ENCODE data around the gene ZC3H12A.
A peak's percentile ranks its signal among the peaks of the same experiment; 100 is the strongest.

The ZC3H12A gene

DNA sequence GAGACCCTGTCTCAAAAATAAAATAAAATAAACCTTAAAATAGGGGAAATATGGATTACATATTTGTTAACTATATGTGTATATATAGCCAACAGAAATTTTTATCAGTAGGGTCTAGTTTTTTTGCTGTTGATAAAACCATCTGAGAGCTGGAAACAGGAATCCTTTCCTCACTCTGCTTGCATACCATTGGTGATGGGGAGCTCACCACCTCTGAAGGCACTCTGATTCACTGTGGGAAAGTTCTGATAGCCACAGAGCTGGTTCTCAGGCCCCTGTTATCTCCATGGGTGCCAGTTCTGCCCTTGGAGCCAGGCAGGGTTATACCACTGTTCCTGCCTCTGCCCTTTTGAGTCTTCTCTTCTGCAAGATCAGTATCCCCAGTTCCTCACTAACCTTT is 17.8 kb upstream of the ZC3H12A start:
- DNase-seq = no peak

DNA sequence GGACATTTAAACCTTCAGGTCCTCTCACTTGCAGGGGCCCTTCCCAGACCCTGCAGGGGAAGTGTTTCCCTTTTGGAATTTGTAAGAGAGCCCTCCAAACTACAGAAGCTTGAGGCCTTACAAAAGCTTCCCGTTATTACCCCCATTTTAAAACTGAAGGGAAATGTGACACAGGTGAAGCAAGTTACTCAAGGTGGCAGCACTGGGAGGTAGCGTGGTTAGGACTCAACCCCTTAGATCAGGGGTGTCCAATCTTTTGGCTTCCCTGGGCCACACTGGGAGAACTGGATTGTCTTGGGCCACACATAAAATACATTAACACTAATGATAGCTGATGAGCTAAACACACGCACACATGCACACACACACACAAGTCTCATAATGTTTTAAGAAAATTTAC is 15.8 kb upstream of the ZC3H12A start:
- DNase-seq = no peak

DNA sequence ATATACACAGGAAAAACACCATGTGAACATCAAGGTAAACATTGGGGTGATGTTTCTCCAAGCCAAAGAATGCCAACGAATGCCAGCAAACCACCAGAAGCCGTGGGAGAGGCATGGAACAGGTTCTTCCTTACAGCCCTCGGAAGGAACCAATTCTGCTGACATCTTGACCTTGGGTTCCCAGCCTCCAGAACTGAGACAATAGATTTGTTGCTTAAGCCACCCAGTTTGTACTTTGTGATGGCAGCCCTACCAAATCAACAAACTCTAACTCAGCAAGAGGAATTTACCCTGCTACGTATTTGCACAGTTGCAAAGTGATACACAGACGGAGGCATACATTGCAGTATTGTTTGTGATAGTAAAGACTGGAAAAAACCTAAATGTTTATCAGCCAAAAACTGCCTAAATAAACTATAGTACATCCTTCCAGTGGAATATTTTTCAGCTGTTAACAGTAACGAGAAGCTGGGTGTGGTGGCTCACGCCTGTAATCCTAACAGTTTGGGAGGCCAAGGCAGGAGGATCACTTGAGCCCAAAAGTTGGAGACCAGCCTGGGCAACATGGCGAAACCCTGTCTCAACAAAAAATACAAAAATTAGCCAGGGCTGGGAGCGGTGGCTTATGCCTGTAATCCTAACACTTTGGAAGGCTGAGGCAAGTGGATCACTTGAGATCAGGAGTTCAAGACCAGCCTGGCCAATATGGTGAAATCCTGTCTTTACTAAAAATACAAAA is 12.5 kb upstream of the ZC3H12A start:
- DNase-seq = no peak

DNA sequence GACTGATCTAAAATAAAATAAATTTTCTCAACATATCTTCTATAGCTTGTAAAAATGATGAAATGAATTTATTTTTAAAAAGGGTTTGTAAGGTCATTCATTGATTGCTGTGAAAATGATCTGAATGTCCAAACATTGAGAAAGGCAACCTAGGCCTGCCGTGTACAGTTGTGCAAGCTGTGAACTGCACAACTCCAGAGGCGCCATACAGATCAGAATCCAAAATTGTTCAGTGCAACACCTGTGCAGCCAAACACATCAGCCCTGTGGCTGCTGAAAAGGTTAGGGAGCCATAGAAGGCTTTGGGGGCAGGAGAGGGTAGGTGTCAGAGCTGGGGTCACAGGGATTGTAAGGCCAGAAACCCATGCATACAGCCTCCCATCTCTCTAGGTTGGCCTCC is 9.9 kb upstream of the ZC3H12A start:
- no peak for DNase-seq

DNA sequence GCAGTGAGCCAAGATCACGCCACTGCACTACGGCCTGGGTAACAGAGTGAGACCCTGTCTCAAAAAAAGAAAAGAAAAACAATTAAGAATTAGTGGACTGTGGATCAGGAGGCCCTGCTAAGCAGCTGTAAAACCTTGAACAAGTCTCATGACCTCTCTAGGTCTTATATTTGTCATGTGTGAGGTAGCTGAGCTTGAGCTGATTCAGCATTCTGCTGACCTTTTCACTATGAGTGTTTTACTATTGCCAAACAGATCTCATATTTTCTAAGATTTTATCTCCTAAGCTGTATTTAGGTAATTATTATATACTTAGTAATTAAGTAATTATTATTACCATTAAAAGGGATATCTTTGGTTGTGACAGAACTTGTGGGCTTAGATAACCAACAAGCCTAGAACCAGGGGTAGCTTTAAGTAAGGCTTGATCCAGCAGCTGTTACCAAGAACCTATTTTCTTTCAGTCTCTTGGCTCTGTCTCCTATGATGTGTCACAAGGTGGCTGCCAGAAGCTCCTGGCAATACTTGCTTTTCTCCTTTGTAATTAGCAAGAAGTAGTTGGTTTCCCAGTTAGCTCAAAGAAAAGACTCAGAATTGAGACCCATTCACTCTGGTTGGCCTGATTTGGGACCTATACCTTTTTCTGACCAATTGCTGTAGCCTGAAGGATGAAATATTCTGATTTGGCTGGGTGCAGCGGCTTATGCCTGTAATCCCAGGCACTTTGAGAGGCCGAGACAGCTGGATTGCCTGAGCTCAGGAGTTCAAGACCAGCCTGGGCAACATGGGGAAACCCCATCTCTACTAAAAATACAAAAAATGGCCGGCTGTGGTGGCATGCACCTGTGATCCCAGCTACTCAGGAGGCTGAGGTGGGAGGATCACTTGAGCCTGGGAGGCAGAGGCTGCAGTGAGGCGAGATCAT is 8.5 kb upstream of the ZC3H12A start:
- no peak for DNase-seq

DNA sequence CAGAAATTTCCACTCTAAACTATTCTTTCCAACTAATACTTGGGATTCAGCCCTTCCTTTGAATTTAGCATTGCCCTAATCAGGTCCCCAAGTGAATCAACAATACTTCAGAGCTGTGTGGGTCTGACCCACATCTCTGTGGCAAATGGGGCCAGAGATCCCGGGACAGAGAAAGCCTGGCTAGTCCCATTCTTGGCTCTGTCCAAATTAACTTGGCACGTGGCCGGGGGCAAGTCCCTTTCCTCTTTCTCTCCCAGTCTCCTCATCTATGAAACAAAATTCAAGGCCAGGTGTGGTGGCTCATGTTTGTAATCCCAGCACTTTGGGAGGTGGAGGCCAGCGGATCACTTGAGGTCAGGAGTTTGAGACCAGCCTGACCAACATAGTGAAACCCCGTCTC is 6.3 kb upstream of the ZC3H12A start:
- DNase-seq = no peak

DNA sequence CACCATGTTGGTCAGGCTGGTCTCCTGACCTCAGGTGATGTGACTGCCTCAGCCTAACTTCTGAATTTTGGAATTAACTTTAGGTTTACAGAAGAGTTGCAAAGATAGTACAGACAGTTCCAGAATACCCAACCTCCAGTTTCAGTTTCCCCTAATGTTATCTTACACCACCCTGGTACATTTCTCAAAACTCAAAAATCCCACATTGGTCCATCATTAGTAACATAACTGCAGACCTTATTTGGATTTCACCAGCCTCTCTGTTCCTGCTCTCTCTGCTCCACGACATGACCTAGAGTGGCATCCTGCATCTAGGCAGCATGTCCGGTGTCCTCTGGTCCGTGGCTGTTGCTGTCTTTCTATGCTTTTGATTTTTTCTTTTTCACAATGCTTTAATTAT is 5.0 kb upstream of the ZC3H12A start:
- DNase-seq = no peak

DNA sequence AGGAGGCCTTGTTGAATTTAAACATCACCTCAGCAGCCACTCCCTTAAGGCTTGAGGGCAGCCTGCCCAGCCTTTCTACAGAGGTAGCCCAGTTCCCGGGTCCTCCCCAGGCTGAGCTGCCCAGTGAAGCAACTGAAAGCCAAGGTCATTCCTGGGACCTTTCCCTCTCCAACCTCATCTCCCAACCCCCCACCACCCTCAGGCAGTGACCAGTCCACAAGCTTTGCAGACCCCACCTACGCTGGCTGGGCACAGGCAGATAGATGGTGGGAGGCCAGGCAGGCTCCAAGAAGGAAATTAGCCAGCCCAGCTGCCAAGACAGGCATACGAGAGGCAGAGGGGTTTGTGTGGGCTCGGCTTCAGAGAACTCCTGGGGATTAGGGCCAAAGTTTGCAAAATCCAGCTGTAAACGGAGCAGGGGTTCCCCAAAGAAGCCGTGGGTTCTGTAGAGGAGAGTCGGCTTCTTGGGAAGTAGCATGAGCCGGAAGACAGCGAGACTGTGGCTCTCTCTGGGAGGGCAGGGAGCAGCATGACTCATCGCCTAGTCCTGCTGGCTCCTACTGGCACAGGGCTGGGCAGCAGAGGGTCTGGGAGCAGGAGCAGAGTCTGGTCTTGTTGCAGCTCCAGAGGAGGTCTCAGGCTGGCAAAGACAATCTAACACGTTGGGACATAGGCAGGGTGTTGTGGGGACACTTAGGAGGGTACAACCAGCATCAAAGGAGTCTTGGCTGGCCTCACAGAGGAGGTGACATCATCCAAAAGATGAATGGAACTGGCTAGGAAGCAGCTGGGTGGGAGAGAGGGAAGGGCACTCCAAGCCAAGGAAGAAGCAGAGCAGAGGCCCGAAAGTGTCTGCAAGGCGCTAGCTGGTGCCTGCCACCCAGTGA is 2.8 kb upstream of the ZC3H12A start:
- DNase-seq = peak; percentile 74 to 84

DNA sequence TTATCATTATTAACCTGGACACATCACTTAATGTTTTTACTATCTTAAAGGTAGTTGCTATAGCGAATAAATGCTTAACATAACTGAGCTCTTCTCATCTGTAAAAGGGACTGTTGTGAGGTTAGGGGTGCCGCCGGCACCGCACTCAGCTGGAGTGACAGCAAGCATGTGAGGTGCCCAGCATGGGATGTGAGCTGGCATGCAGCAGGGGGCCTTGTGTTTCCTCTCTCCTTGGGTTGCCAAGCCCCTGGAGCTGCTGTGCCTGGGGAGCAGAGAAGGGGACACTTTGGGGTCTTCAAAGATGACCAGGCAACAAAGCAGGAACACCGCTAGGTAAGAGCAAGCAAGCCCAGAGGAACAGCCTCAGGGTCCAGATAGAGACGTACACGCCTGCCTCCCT is 2.1 kb upstream of the ZC3H12A start:
- DNase-seq = no peak

DNA sequence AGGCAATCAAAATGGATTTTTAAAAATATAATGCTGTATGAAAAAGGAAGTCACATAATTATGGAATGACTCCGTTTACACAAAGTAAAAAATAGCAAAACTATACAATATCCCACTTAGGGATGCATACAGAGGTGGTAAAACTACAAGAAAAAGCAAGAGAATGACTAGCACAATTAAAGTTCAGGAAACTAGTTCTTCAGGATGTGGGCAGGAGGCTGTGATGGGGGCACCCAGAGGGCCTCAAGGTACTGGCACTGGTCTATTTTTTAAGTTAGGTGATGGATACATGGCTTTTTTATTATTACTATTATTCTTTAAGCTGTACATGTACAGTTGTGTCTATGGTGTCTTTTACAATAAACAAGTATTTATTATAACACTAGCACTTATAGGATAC is 1.4 kb upstream of the ZC3H12A start:
- DNase-seq = no peak

DNA sequence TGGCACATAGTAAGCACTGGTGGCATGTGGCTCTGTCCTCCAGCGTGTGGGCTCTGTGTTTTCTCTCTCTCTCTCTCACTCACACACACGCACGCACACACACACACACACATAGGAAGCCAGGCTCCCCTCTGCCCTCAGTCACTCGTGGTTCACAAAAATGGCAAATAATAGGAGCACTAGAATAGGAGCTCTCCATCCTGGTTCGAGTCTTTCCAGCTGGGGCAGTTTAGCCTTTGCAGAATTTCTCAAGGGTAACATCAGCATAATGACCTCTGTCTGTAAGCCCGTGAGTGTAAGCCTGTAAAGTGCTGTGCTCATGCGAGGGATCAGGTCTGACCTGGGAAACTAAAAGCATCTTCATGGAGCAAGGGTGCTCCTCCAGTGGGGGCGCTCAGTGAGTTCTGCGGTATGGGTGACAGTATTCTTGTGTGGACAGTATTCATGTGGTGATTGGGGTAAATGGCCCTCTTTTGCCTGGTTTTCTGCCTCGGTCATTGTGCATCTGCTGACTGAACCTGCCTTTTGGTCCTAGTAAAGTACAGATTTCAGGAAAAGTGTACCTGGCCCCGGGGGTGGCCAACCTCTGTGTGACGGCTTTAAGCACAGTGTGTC is 842 bp upstream of the ZC3H12A start:
- peak in 1 of 2 experiments; percentile 13 for DNase-seq

DNA sequence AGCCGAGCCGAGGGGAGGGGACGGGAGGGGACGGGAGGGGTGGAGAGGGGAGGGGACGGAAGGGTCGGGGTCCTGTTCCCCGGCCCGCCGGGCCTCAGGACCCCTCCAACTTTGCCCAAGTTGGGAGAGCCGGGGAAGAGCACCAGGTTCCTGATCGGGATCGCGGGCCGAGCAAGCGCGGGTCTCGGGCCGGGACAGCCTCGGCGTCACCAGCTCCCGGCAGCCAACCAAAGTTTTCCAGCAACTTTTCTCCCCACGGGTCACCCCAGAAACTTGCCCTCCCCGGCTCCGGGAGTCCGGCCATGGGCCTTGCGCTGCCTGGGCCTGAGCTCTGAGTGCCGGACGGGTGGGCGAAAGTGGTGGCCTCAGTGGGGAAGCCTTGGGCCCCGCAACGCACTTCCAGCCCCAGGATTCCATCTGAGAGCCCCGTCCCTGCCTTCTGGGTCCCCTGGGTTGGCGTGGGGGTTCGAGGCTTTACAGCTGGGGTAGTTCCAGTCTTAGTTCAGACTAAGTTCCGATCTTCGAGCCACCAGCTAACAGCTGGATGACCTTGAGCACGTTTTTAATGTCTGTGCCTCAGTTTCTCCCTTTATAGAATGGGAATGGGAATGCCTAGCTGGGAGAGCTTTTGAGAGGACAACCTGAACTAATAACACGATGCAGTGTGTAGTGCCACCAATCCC is 458 bp downstream of the ZC3H12A start:
- no peak for DNase-seq

DNA sequence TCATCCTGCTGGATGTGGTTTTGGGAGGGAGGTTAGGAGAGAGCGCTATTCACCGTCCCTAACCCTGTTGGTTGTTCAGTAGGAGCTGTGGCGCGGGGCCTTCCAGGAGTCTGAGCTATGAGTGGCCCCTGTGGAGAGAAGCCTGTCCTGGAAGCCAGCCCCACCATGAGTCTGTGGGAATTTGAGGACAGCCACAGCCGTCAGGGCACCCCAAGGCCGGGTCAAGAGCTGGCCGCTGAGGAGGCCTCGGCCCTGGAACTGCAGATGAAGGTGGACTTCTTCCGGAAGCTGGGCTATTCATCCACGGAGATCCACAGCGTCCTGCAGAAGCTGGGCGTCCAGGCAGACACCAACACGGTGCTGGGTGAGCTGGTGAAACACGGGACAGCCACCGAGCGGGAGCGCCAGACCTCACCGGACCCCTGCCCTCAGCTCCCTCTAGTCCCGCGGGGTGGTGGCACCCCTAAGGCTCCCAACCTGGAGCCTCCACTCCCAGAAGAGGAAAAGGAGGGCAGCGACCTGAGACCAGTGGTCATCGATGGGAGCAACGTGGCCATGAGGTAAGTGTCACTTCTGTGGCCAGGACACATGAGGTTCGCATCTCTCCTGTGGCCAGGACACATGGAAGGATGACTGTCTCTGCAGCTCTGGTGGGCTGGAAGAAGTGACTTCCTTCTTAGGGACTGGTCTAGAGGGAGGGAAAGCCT is 1.2 kb downstream of the ZC3H12A start:
- DNase-seq = no peak

DNA sequence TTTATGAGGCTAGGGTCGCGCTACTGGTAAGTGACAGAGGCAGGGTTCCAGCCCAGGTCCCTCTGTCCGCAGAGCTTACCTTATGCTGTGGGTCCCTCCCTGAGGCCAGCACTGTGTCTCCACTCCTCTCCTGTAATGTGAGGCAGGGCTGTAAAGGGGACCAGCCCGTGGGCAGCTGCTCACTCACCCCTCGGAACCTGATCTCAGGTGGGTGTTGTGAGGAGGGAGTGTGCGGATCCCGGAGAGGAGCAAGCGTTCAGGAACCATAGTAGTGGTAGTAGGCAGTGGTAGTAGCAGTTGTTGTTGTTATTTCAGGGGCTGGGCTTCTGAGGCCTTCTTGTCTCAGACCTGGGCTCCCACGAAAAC is 1.7 kb downstream of the ZC3H12A start:
- DNase-seq = no peak

DNA sequence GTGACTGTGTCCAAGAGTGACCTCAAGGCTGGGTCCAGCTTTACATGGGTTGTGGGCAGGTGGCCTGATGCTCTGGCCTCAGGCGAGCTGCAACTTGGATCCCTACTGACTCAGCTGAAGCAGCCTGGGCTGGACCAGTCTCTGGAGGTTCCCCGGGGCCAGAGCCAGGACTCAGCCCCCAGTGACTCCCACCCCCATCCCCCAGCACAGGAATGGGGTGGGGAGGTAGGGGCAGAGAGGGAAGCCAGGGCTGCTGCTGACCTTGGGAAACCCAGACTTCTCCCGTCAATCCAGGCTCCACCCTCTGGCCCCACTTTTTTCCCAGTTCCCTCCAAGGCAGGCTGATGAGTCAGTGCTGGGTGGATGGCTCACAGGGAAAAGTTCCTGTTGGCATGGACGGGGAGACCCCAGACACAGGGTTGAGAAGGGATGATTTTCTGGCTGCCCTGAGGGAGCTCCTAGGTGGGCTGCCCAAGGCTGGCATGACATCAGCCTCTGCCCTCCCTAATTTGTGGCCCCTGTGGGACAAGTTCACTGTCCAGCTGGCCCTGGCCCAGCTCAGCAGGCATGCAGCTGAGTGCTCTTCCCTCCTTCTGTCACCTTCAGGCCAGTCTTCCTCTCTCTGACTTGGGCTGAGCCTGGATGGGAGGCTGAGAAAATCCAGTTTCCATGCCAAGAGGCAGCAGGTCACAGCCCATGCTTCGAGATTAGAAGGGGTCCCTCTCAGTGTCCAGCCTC is 2.2 kb downstream of the ZC3H12A start:
- DNase-seq = peak in 1 of 2 experiments; percentile 38

DNA sequence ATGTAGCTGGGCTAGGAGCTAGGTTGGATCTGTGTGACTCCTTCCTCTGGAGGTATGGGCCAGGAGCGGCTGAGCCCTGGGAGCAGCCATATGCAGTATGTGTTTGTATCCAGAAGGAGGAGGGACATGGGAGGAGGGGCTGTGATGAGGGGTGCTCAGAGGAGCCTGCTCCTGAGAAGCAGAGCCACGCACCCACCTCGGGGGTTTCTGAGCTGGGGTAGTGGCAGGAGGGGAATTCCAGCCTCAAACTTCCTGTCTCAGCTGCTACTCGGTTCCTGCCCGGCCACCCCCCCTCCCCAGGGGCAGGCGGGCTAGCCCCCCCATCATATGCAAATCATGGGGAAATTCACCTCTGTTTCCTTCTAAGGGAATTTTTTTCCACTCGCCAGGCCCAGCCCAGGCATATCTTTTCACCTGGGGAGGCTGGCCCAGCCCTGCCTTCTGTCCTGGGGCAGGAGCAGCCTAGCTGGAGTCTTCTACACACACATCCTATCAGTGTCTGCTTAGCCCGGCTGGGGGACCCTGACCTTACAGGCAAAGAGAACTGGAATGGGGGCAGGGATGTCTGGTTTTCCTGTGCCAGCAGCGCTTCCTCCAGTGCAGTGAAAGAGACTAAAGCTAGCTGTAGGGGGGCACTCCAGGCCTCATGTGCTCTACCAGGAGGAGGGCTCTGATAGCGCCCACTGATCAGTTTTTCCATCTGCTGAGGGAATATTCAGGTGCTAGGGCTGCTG is 3.0 kb downstream of the ZC3H12A start:
- DNase-seq = peak; percentile 45 to 61

DNA sequence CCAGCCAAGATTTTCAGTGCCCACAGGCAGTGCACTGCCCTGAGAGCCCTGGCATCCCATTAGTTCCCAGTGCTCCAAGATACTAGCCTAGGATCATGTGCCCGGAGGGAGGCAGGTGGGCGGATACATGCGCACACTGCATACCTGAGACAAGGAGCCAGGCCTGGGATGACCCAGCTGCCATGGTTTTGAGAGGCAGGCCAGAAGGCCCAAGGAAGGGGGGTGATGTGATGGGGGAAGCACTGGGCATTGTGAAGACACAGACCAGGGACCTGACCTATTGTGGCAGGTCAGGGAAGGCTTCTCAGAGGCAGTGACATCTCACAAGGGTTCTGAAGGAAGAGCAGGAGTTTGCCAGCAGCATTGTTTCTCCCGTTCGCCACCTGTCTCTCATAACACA is 3.6 kb downstream of the ZC3H12A start:
- DNase-seq = no peak

DNA sequence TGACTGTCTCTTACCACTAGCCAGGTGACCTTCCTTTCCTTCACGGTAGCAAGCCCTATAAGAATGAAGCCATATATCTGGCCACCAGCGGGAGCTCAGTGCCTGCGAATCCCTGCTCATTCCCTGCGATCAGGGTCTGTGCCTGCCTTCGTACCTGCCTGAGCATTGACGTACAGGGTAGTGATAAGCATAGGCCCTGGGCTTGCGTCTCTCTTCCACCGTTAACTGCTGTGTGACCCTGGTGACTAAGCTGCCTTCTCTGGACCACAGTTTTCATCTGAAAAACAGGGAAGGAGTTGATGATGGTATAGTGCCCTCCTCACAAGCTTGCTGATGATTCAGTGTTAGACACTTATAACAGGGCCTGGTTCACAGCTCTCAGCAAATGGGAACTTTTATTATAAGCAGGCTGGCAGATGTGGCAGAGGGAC is 4.1 kb downstream of the ZC3H12A start:
- peak; percentile 24 to 54 for DNase-seq

DNA sequence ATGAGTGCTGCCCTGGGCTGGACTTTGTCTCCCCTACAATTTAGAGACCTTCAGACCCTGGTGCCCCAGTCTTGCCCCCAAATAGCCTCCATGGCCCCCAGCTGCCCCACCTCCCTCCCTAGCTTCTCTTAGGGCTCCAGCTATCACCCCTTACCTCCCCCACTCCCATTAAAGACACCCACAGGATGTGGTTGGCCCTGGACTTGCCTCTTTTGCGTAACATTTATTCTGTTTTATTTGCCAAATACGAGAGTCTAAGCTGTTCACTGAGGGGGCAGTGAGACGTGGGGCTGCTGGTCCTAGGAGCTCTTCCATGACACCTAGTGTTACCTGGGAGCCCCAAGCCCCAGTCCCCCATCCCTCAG is 4.5 kb downstream of the ZC3H12A start:
- peak; percentile 24 to 54 for DNase-seq

Measured in Kasumi-1 (cell line).